GM19099 (cell line): ENCODE data around the gene CLCNKA.

Source experiments
- POLR2A ChIP-seq: IDR thresholded peaks from 3 replicates; pipeline ENCODE4 v1.6.1; 2011; ENCODE audit warnings: low read depth; ENCODE audit not compliant: insufficient read length; ENCODE audit errors: extremely low read depth

The CLCNKA gene

DNA sequence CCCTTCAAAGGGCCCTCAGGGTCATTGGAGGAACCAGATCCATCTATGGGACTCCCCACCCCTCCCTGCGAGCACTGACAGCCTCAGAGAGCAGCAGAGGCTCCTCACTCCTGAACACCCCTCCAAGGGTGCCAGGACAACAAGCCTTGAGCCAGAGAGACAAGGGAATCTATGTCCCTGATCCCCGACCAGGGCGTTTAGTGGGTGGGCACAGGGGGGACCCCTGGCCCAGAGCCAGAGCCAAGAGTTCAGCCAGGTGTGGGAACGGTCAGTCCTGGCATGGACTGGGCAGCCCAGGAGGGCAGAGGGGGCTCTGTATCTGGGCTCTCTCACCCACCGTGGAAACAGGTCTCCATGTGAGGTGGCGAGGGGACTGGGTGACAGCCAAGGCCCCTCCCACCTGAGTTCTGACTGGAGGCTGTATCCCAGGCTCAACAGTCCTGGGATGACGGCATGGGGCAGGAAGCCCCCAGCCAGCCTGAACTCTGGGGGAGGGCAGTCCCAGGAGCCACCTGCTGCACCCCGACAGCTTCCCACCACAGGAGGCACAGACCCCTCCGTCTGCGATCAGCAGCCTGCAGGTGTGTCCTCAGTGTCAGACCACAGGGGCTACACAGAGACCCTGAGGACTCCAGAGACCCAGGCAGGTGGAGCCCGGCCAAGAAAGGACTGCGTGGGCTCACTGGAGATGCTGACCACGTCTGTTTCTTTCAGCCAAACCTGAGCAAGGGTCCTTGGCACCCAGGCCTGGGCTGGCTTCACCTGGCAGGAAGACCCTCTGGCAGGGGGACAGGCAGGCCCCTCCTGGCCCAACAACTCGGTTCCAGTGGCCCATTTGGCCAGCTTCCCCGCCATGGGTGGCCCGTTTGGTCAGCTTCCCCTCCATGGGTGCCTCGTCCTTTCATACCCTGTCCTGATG, 29.0 kb upstream of the CLCNKA start:
- no peak for TF ChIP-seq POLR2A

DNA sequence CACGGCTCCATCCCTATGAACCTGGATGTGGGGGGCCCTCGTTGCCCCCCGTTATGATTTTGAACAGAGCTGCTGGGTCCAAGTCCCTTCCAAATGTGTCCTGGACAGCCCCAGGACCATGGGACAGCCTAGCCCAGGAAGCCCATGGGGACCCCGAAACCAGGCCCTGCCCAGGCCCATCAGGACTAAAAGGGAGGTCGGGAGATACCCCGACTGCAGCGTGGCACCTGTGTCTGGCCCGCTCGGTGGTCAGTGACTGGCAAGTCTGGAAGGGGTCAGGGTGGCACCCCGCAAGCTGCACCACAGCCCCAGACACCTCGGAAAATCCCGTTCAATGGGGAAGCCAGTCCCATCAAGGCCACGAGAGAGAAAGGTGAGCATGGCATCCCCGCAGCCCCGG, 28.2 kb upstream of the CLCNKA start:
- no peak for TF ChIP-seq POLR2A

DNA sequence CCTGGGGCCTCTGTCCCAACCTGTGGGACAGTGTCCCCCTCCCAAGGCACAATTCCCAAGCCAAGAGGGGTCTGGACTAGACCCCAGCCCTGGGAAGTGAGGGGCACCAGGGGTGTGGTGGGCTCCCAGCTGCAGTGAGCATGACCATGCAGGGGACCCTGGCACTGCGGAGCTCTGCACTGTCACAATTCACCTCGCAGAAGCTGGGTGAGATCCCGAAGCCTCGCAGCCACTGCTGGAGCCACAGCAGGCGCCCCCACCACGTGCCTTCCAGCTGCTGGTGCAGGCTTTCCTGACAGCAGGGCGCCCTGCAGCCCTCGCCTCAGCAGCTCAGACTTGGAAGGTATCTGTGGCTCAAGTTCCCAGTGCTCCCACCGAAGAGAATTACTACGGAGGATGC, 27.8 kb upstream of the CLCNKA start:
- TF ChIP-seq POLR2A: no peak

DNA sequence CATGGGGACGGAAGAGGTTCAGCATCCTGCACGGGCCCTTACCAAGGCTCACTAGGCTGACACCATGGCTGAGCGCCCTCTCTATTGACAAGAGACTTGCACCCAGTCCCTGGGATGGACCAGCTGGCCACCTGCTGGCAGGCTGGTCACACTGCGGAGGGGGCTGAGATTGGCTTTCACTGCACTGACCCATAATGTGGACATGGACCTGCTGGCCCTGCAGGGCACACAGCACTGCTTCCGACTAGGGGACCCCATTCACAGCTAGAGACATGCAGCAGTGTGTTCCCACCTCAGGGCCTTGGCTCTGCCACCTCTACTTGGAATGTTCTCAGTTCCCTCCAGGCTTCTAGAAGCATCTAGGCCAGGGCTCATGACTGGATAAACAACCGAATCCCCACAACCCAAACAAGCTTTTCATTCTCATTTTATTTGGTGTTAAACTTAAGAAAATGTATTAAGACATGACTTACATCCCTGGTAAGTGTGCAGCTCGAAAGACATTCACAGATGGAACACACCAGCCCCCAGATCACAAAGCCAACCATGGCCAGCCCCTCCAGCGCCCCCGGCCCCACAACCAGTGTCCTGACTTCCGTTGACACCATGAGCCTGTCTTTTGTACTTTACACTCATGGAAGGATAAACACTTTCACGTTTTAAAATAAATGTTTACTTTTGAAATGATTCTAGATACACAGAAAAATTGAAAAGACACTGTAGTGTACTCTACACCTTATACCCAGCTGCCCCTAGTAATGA, 27.1 kb upstream of the CLCNKA start:
- TF ChIP-seq POLR2A: no peak

DNA sequence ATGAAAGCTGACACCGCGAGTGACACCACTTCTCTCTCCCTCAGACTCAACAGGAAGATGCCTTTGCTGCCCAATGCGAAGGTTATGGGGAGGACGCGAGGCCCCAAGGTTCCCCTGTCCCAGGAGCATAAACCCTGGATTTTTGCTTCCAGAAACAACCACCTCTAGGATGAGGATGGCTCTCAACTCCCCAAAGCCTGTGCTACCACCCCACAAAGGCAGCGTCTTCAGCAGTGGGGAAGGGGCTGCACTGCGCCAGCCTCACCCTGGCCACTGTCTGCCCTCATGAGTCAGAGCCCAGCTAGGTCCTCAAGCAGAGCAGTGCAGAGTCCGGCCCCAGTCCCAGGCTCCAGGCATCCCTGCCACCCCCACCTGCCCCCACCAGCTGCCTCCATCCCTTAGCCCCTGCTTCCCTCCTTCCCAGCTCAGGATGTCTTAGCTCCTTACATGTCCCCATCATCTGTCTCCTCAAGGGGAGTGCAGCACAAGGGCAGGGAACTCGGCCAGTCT, 24.7 kb upstream of the CLCNKA start:
- no peak for TF ChIP-seq POLR2A

DNA sequence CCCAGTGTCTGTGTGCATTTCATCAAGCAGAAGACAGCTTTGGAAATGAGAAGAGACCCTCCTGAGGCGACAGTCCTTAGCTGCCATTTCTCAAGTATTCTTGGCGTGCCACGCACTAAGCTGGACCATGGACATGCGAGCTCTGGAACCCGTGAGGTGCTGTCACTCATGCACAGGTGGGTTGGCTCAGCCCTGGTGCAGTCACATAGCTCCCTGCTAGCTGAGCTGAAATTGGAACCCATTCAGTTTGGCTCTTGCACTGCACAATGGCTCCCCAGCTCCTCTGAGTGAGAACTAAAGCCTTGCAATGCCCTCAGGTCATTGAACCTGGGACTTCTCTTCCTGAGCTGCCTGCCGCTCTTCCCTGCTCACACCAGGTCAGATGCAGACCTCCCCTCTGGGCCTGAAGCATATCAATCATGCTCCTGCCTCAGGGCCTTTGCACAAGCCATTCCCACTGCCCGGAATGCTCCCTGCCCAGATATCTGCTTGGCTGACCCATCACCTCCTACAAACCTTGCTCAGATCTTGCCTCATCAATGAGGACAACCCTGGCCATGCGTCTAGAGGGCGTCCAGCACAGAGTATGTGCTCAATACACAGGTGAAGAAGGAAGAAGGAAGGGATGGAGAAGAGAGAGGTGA, 24.1 kb upstream of the CLCNKA start:
- TF ChIP-seq POLR2A: no peak

DNA sequence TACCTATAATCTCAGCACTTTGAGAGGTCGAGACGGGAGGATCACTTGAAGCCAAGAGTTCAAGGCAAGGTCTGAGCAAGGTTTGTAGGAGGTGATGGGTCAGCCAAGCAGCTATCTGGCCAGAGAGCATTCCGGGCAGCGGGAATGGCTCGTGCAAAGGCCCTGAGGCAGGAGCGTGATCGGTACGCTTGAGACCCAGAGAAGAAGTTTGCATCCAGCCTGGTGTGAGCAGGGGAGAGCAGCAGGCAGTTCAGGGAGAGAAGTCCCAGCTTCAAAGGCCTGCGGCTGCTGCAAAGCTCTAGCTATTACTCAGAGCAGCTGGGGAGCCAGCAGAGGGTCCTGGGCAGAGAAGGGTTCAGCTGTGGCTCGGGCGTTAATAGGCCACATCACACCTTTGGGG, 22.9 kb upstream of the CLCNKA start:
- TF ChIP-seq POLR2A: no peak

DNA sequence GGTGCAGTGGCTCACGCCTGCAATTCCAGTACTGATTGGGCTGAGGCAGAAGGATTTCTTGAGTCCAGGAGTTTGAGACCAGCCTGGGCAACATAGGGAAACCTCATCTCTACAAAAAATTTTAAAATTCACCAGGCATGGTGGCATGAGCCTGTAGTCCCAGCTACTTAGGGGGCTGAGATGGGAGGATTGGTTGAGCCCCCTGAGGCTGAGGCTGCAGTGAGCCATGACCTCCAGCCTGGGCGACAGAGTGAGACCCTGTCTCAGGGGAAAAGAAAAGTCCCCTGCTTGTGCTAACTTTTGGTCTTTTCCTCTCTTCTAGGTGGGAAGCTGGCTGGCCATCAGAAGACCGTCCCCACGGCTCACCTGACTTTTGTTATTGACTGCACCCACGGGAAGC, 16.2 kb upstream of the CLCNKA start:
- TF ChIP-seq POLR2A: no peak

DNA sequence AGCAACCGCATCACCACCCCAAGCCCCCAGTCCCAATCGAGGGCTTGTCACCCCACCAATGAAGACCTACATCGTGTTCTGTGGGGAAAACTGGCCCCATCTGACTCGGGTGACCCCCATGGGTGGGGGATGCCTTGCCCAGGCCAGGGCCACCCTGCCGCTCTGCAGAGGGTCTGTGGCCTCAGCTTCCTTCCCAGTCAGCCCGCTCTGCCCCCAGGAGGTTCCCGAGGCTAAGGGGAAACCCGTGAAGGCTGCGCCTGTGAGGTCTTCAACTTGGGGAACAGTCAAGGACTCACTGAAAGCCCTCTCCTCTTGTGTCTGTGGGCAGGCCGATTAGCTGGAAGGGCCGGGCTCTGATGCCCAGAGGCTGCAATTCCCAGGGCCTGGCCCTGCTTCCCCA, 15.8 kb upstream of the CLCNKA start:
- no peak for TF ChIP-seq POLR2A

DNA sequence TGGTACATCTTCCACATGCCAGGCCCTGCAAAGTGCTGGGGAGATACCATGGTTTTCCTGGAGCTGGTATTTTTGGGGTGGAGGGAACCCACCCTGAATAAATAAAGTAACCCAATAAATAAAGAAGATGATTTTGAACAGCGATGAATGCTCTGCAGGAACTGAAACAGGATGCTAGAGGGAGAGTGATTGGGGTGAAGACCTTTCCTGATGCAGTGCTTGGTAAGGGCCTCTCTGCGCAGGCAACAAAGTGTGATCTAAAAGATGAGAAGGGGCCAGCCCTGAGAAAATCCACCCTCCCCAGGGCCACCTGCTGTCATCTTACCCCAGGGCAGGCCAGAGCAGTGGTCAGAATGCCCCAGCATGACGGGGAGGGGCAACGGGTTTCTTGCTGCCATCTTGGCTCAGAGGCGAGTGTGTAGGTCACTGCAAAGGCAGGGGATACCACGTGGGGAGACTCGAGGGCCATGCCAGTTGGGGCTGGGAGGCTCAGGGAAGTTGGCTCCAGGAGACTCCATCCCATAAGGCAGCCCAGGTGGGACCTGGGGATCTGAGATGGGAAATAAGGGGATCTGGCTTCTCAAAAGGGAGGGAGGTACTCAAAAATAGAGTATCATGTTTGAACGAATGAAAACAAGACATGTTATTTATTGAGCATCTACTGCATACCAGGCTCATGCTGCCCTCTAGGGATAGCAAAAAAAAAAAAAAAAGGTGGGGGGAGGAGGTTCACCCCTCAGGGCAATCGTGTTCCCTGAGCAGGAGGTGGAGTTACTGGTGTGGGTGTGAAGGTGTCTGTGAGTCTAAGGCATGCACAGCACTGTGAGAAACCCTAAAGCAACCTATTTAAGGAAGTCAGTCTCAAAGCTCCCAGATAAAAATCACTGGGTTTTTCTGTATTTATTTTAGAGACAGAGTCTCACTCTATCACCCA, 15.0 kb upstream of the CLCNKA start:
- TF ChIP-seq POLR2A: no peak

DNA sequence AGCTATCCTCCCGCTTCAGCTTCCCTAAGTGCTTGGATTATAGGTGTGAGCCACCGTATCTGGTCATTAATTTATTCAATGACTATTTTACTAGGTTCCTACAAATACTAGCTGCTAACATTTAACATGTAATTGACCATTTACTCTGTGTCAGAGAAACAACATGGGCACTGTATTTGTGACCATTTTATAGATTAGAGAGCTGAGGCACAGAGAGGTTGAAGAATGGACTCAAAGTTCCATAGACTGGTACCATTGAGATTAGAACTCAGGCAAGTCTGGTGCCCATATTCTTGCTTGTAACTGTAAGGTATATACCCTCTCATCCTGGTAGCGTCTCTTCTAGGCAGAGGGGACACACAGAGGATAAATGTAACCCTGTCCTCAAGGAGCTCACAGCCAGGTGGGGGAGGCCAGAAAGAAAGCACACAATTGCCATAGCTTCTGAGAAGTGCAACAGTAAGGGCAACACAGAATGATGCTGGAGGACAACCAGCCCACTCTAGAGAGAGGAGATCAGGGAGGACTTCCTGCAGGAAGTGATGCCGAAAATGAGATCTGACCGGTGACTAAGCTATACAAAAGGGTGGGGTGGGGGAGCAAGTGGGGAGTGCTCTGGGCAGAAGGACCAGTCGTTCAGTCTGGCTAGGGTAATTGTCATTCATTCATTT, 14.0 kb upstream of the CLCNKA start:
- TF ChIP-seq POLR2A: no peak

DNA sequence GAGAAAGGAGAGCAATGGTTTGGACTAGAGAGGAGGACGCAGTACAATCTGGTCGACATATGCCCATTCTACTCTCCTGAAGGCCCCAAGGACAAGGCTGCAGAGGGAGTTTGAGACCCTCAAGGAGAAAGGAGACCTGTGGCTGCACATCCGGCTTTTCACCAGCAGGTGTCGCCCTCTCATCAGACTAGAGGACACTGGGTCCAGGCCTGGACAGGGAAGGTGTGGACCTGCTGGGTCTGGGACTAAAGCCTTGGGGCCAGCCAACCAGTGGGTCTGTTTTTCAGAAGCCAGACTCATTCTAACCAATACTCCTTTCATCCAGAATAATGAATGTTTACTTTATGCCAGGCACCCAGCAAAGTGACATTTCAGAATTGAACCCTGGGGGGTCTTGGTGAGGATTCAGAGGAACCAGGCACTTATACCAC, 12.8 kb upstream of the CLCNKA start:
- TF ChIP-seq POLR2A: no peak

DNA sequence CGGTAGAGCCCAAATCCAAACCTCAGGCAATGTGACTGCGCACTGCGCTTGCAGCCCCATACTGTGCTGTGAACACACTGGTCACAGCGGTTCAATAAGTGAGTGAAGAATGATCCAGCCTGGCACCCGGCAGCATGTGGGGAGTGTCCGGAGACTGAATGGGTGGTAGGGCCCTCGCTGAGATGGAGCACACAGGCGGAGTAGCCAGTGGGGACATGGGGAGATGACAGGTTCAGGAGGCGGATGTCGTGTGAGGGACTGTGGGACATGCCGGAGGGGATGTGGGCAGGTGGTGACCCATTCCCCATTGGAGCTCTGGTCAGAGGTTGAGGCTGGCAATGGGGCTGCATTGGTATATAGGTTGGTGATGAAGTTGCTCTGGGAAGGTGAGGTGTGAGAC, 12.2 kb upstream of the CLCNKA start:
- no peak for TF ChIP-seq POLR2A

DNA sequence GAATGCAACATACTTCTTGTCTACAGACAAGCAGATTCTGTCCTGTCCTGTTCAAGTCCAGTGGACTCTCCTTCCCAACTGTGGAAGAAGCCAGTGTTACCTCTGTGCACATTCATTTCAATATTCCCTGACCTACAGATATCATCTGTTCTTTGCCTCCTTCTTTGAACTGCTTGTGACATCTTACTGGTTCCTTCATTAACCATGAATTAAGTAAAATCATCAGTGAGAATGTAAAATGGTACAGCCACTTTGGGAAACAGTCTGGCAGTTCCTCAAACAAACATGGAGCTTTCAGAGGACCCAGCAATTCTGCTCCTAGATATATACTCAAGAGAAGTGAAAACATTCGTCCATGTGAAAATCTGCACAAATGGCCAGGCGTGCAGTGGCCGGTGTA, 11.0 kb upstream of the CLCNKA start:
- no peak for TF ChIP-seq POLR2A
